Measurements from ENCODE around the gene SMIM15. TPM values are rescaled to one million over a fixed set of nuclear protein-coding genes. Genes with fewer than 3 reads are reported as not detected.

Gene SMIM15
- total RNA-seq, 3 donors from 2014 or later (not counting 1 experiment from before 2014, with no cell fraction given): 19.5 to 24.1 (median 23.8) TPM

- peaks cover 7% of the 10 kb centered on the region for H3K36me3 Mint-ChIP-seq
- no peaks in the 10 kb centered on the region for H3K27me3 ChIP-seq (ENCODE audit: control insufficient read depth, insufficient read depth, low read length)
Measured at GRCh38 chr5:61123145-61123544, 39.1 kb downstream of the SMIM15 start.

GRCh38 chr5:61120534-61120933 lies 41.7 kb downstream of the SMIM15 start:
- no peaks in the 10 kb centered on the region for H3K27me3 ChIP-seq (ENCODE audit: control insufficient read depth, insufficient read depth, low read length)
- Mint-ChIP-seq H3K27me3 (ENCODE audit: low read depth in 2 of 2) (no peaks in the 10 kb centered on the region), H3K4me1 (no peaks in the 10 kb centered on the region), H3K36me3 (no peaks in the 10 kb centered on the region), H3K27ac (no peak overlapping the region), H3K4me3 (no peak overlapping the region), H3K9me3 (no peaks in the 10 kb centered on the region)
- no peak overlapping the region for H3K27ac ChIP-seq (ENCODE audit: low read length)
- H3K9me3 ChIP-seq (ENCODE audit: control insufficient read depth, insufficient read depth, low read length): no peaks in the 10 kb centered on the region
- H3K4me1 ChIP-seq (ENCODE audit: control insufficient read depth, insufficient read depth, low read length): no peaks in the 10 kb centered on the region
- H3K4me3 ChIP-seq (ENCODE audit: low read length): no peak overlapping the region
- DNase-seq: no peak
- intact Hi-C loops (cut with micrococcal nuclease): no loop called here
- H3K36me3 ChIP-seq (ENCODE audit: control insufficient read depth, insufficient read depth, low read length): no peaks in the 10 kb centered on the region
- ATAC-seq: no peak
- no CpG with 5 or more reads among the region's 1 CpG for WGBS (ENCODE audit: insufficient coverage)
- no peak for TF ChIP-seq CTCF (IDR thresholded peaks at IDR 0.05)

More at GRCh38 chr5:61123145-61123544, 39.1 kb downstream of the SMIM15 start:
- no peak for ATAC-seq
- Mint-ChIP-seq H3K4me1 (no peaks in the 10 kb centered on the region), H3K27ac (no peak overlapping the region), H3K27me3 (ENCODE audit: low read depth in 2 of 2) (no peaks in the 10 kb centered on the region), H3K9me3 (peaks cover 0 to 3% of the 10 kb centered on the region in 2 donors), H3K4me3 (no peak overlapping the region)
- intact Hi-C loops (cut with micrococcal nuclease): no loop called here
- WGBS (ENCODE audit: insufficient coverage): 100% methylated on average over 1 of the region's 4 CpGs
- DNase-seq: no peak
- Histone ChIP-seq H3K9me3 (ENCODE audit: control insufficient read depth, insufficient read depth, low read length) (no peaks in the 10 kb centered on the region), H3K36me3 (ENCODE audit: control insufficient read depth, insufficient read depth, low read length) (no peaks in the 10 kb centered on the region), H3K4me1 (ENCODE audit: control insufficient read depth, insufficient read depth, low read length) (no peaks in the 10 kb centered on the region), H3K27ac (ENCODE audit: low read length) (no peak overlapping the region), H3K4me3 (ENCODE audit: low read length) (no peak overlapping the region)
- TF ChIP-seq CTCF (IDR thresholded peaks at IDR 0.05): no peak

GRCh38 chr5:61119066-61119465 lies 43.2 kb downstream of the SMIM15 start:
- Histone ChIP-seq H3K4me3 (ENCODE audit: low read length) (no peak overlapping the region), H3K27me3 (ENCODE audit: control insufficient read depth, insufficient read depth, low read length) (no peaks in the 10 kb centered on the region), H3K9me3 (ENCODE audit: control insufficient read depth, insufficient read depth, low read length) (no peaks in the 10 kb centered on the region), H3K36me3 (ENCODE audit: control insufficient read depth, insufficient read depth, low read length) (no peaks in the 10 kb centered on the region), H3K27ac (ENCODE audit: low read length) (no peak overlapping the region), H3K4me1 (ENCODE audit: control insufficient read depth, insufficient read depth, low read length) (no peaks in the 10 kb centered on the region)
- H3K27me3 Mint-ChIP-seq (ENCODE audit: low read depth in 2 of 2): no peaks in the 10 kb centered on the region
- H3K36me3 Mint-ChIP-seq: peaks cover 6% of the 10 kb centered on the region
- DNase-seq (no peak), ATAC-seq (no peak)
- H3K9me3 Mint-ChIP-seq: no peaks in the 10 kb centered on the region
- H3K4me3 Mint-ChIP-seq: no peak overlapping the region
- H3K27ac Mint-ChIP-seq: no peak overlapping the region
- H3K4me1 Mint-ChIP-seq: no peaks in the 10 kb centered on the region
- WGBS (ENCODE audit: insufficient coverage): no CpG with 5 or more reads among the region's 1 CpG
- TF ChIP-seq CTCF (IDR thresholded peaks at IDR 0.05): no peak
- intact Hi-C loops (cut with micrococcal nuclease): no loop called here

- Histone ChIP-seq H3K4me1 (ENCODE audit: control insufficient read depth, insufficient read depth, low read length) (no peaks in the 10 kb centered on the region), H3K36me3 (ENCODE audit: control insufficient read depth, insufficient read depth, low read length) (no peaks in the 10 kb centered on the region), H3K9me3 (ENCODE audit: control insufficient read depth, insufficient read depth, low read length) (peaks cover 4% of the 10 kb centered on the region), H3K27me3 (ENCODE audit: control insufficient read depth, insufficient read depth, low read length) (no peaks in the 10 kb centered on the region), H3K27ac (ENCODE audit: low read length) (no peak overlapping the region), H3K4me3 (ENCODE audit: low read length) (no peak overlapping the region)
- Mint-ChIP-seq H3K27me3 (ENCODE audit: low read depth in 2 of 2) (no peaks in the 10 kb centered on the region), H3K9me3 (peaks cover 2 to 6% of the 10 kb centered on the region in 2 donors), H3K4me1 (no peaks in the 10 kb centered on the region), H3K4me3 (no peak overlapping the region), H3K36me3 (peaks cover 15% of the 10 kb centered on the region), H3K27ac (no peak overlapping the region)
- intact Hi-C loops (cut with micrococcal nuclease): no loop called here
- no peak for TF ChIP-seq CTCF (IDR thresholded peaks at IDR 0.05)
- DNase-seq (no peak), ATAC-seq (no peak)
- WGBS (ENCODE audit: insufficient coverage): 94% methylated on average over 2 of the region's 3 CpGs
Measured at GRCh38 chr5:61115968-61116367, 46.3 kb downstream of the SMIM15 start.

All from natural killer cell (primary cell).